Smooth muscle cell (in vitro differentiated cells): Measurements from ENCODE around the gene COX7A1. TPM values are rescaled to one million over a fixed set of nuclear protein-coding genes. Genes with fewer than 3 reads are reported as not detected.

Experiments
- DNase-seq: peaks from one replicate; lab custom pipeline; 2025; ENCODE audit not compliant: unreplicated experiment; lab: John Stamatoyannopoulos, UW
- H2AFZ ChIP-seq: fragments of 200-600 bp; sonication (generic); 2 replicates; pipeline ENCODE4 v1.6.0; 2016; ENCODE audit warnings: antibody characterized with exemption, low read depth, mild to moderate bottlenecking
- H3F3A ChIP-seq: fragments of 200-600 bp; sonication (generic); 2 replicates; pipeline ENCODE4 v1.6.0; 2017; ENCODE audit warnings: antibody characterized with exemption, low read depth
- H3K27ac ChIP-seq: fragments of 200-600 bp; sonication (generic); 2 replicates; pipeline ENCODE4 v1.5.1; 2016; ENCODE audit warnings: low read depth, mild to moderate bottlenecking
- H3K27me3 ChIP-seq: fragments of 200-600 bp; sonication (generic); 2 replicates; pipeline ENCODE4 v1.6.1; 2016; ENCODE audit warnings: low read depth, mild to moderate bottlenecking
- H3K36me3 ChIP-seq: fragments of 200-600 bp; sonication (generic); 2 replicates; pipeline ENCODE4 v1.5.1; 2016; ENCODE audit warnings: low read depth
- H3K4me1 ChIP-seq: fragments of 200-600 bp; sonication (generic); 2 replicates; pipeline ENCODE4 v1.5.1; 2016; ENCODE audit warnings: low read depth
- H3K4me2 ChIP-seq: fragments of 200-600 bp; sonication (generic); 2 replicates; pipeline ENCODE4 v1.6.0; 2016; ENCODE audit warnings: mild to moderate bottlenecking
- H3K4me3 ChIP-seq: fragments of 200-600 bp; sonication (generic); 2 replicates; pipeline ENCODE4 v1.5.1; 2016; ENCODE audit warnings: mild to moderate bottlenecking
- H3K79me2 ChIP-seq: fragments of 200-600 bp; sonication (generic); 2 replicates; pipeline ENCODE4 v1.6.0; 2016; ENCODE audit warnings: low read depth, mild to moderate bottlenecking
- H3K9ac ChIP-seq: fragments of 200-600 bp; sonication (generic); 2 replicates; pipeline ENCODE4 v1.6.0; 2016; ENCODE audit warnings: low read depth
- H3K9me3 ChIP-seq: fragments of 200-600 bp; sonication (generic); replicated peaks from 2 replicates; pipeline ENCODE4 v1.5.1; 2016; ENCODE audit warnings: low read depth
- H4K20me1 ChIP-seq: fragments of 200-600 bp; sonication (generic); 2 replicates; pipeline ENCODE4 v1.6.0; 2016; ENCODE audit warnings: low read depth
- CTCF ChIP-seq: fragments of 200-600 bp; sonication (generic); IDR thresholded peaks from 2 replicates; pipeline ENCODE4 v1.5.1; 2017; ENCODE audit warnings: borderline replicate concordance, mild to moderate bottlenecking, antibody characterized with exemption; ENCODE audit not compliant: insufficient read depth, poor library complexity, severe bottlenecking
- WGBS: methylation state at CpG from one replicate; pipeline ENCODE4 v1.1.7; 2016; ENCODE audit warnings: low lambda C conversion rate; 5-methylcytosine and 5-hydroxymethylcytosine counted together
- polyA plus RNA-seq: library from polyadenylated mRNA; unstranded; fragments of >200 nt; fragmentation: Nextera tagmentation; extraction: Ambion mirVana; gene quantifications from 2 replicates; pipeline ENCODE4 v1.2.1, GENCODE V29; 2016
- total RNA-seq: library from RNA; depleted of rRNA; stranded (reverse); fragments of >200 nt; gene quantifications from 2 replicates; pipeline ENCODE4 v1.2.3, GENCODE V29; 2014

The COX7A1 gene
- total and polyA plus RNA-seq, 2 experiments from 2014 or later = not detected

GRCh38 chr19:36112678-36113077 lies 39.6 kb downstream of the COX7A1 start:
- TF ChIP-seq CTCF = no peak
- H3K4me1 ChIP-seq = peaks cover 6% of the 10 kb centered on the region
- H2AFZ ChIP-seq = no peak overlapping the region
- H3K9ac ChIP-seq = no peak overlapping the region
- no peaks in the 10 kb centered on the region for H4K20me1 ChIP-seq
- peaks cover 15% of the 10 kb centered on the region for H3K79me2 ChIP-seq
- no peak for DNase-seq
- H3F3A ChIP-seq = no peaks in the 10 kb centered on the region
- H3K27me3 ChIP-seq = no peaks in the 10 kb centered on the region
- no peak overlapping the region for H3K27ac ChIP-seq
- H3K4me2 ChIP-seq = no peak overlapping the region
- H3K9me3 ChIP-seq = no peaks in the 10 kb centered on the region
- WGBS = 97% methylated on average over 10 of the region's 10 CpGs
- no peak overlapping the region for H3K4me3 ChIP-seq
- H3K36me3 ChIP-seq = no peaks in the 10 kb centered on the region

GRCh38 chr19:36111200-36111539 lies 41.1 kb downstream of the COX7A1 start:
- H3K9ac ChIP-seq = no peak overlapping the region
- H3K27ac ChIP-seq = no peak overlapping the region
- no peaks in the 10 kb centered on the region for H3F3A ChIP-seq
- H3K27me3 ChIP-seq = no peaks in the 10 kb centered on the region
- H3K4me1 ChIP-seq = peaks cover 4% of the 10 kb centered on the region
- no peak for TF ChIP-seq CTCF
- H2AFZ ChIP-seq = no peak overlapping the region
- H4K20me1 ChIP-seq = no peaks in the 10 kb centered on the region
- DNase-seq = no peak
- no peak overlapping the region for H3K4me3 ChIP-seq
- H3K4me2 ChIP-seq = no peak overlapping the region
- no peaks in the 10 kb centered on the region for H3K9me3 ChIP-seq
- 91% methylated on average over 13 of the region's 13 CpGs for WGBS
- peaks cover under 1% of the 10 kb centered on the region for H3K79me2 ChIP-seq
- no peaks in the 10 kb centered on the region for H3K36me3 ChIP-seq

- no peak for DNase-seq
- Histone ChIP-seq H3K4me1 (no peaks in the 10 kb centered on the region), H3K79me2 (no peaks in the 10 kb centered on the region), H3K9me3 (no peaks in the 10 kb centered on the region), H3K4me2 (no peak within 1 kb of the TSS), H3K4me3 (no peak within 1 kb of the TSS), H2AFZ (no peak within 1 kb of the TSS), H4K20me1 (no peaks in the 10 kb centered on the region), H3K9ac (no peak within 1 kb of the TSS), H3K36me3 (no peaks in the 10 kb centered on the region), H3K27ac (no peak within 1 kb of the TSS), H3K27me3 (no peaks in the 10 kb centered on the region), H3F3A (no peaks in the 10 kb centered on the region)
- no peak for TF ChIP-seq CTCF
- WGBS = 40% methylated on average over 1 of the region's 1 CpG
These were observed 41.6 kb downstream of the COX7A1 start, which contains the start of gene OVOL3 for GRCh38 chr19:36110487-36111199. Gene OVOL3 (plus strand): TSS chr19:36111143. CDS start chr19:36111203, 60 bp downstream.

DNA sequence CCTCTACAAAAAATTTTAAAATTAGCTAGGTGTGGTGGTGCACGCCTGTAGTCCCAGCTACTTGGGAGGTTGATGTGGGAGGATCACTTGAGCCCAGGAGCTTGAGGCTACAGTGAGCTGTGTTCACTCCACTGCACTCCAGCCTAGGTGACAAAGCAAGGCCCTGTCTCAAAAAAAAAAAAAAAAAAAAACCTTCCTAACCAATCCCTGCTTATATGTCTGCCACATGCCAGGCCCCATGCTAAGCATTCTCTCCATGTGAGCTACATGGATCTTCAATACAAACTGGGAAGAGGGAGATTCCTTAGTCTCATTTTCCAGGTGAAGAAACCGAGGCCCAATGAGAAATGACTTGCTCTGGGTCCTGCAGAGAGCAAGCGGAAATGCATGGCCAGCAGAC lies 43.6 kb downstream of the COX7A1 start:
- no peak for TF ChIP-seq CTCF
- no peak for DNase-seq
- Histone ChIP-seq H3K36me3 (no peaks in the 10 kb centered on the region), H3K27ac (no peak overlapping the region), H3K27me3 (no peaks in the 10 kb centered on the region), H4K20me1 (no peaks in the 10 kb centered on the region), H2AFZ (no peak overlapping the region), H3K4me3 (no peak overlapping the region), H3K9ac (no peak overlapping the region), H3K4me1 (no peaks in the 10 kb centered on the region), H3K79me2 (no peaks in the 10 kb centered on the region), H3K9me3 (no peaks in the 10 kb centered on the region), H3K4me2 (no peak overlapping the region), H3F3A (no peaks in the 10 kb centered on the region)
- 95% methylated on average over 3 of the region's 3 CpGs for WGBS
